MM.1S (cell line): ENCODE measurements around the gene CSNK1A1.
"Not testable (repeated sequence)": the region's sequence is repeated elsewhere in the genome, so short reads cannot be mapped to it uniquely, and the experiment has no call there.

ENCODE experiments used
- DNase-seq: peaks from one replicate; pipeline ENCODE4 v3.0.0-alpha.2; 2015
- H2AFZ ChIP-seq: fragments of 300-600 bp; sonication (generic); 2 replicates; pipeline ENCODE4 v1.6.0; 2016; ENCODE audit warnings: antibody characterized with exemption, low read length
- H3F3A ChIP-seq: fragments of 300-600 bp; sonication (generic); 2 replicates; pipeline ENCODE4 v1.6.1; 2016; ENCODE audit warnings: mild to moderate bottlenecking, antibody characterized with exemption, low read length, moderate library complexity, mixed read lengths; ENCODE audit not compliant: insufficient read depth
- H3K27ac ChIP-seq: fragments of 300-600 bp; sonication (generic); 2 replicates; pipeline ENCODE4 v1.5.1; 2016; ENCODE audit warnings: mild to moderate bottlenecking, low read length
- H3K27me3 ChIP-seq: fragments of 300-600 bp; sonication (generic); replicated peaks from 2 replicates; pipeline ENCODE4 v1.6.0; 2016; ENCODE audit warnings: low read length; ENCODE audit not compliant: insufficient read depth
- H3K36me3 ChIP-seq: fragments of 300-600 bp; sonication (generic); replicated peaks from 2 replicates; pipeline ENCODE4 v1.6.1; 2016; ENCODE audit warnings: mild to moderate bottlenecking, low read length, mixed read lengths; ENCODE audit not compliant: insufficient read depth
- H3K4me1 ChIP-seq: fragments of 300-600 bp; sonication (generic); 2 replicates; pipeline ENCODE4 v1.6.1; 2016; ENCODE audit warnings: low read length, mixed read lengths
- H3K4me2 ChIP-seq: fragments of 300-600 bp; sonication (generic); 2 replicates; pipeline ENCODE4 v1.6.0; 2016; ENCODE audit warnings: low read depth, low read length
- H3K4me3 ChIP-seq: fragments of 300-600 bp; sonication (generic); 2 replicates; pipeline ENCODE4 v1.5.1; 2016; ENCODE audit warnings: low read length, mixed read lengths
- H3K79me2 ChIP-seq: fragments of 300-600 bp; sonication (generic); 2 replicates; pipeline ENCODE4 v1.6.1; 2016; ENCODE audit warnings: mixed run types, low read length, mixed read lengths
- H3K9ac ChIP-seq: fragments of 300-600 bp; sonication (generic); 2 replicates; pipeline ENCODE4 v1.6.1; 2016; ENCODE audit warnings: low read length, mixed read lengths
- H3K9me2 ChIP-seq: fragments of 300-600 bp; sonication (generic); replicated peaks from 2 replicates; pipeline ENCODE4 v1.6.1; 2016; ENCODE audit warnings: mild to moderate bottlenecking, low read length, mixed read lengths; ENCODE audit not compliant: insufficient read depth
- H3K9me3 ChIP-seq: fragments of 300-600 bp; sonication (generic); replicated peaks from 2 replicates; pipeline ENCODE4 v1.6.1; 2016; ENCODE audit warnings: mild to moderate bottlenecking, low read length, mixed read lengths; ENCODE audit not compliant: insufficient read depth
- H4K20me1 ChIP-seq: fragments of 300-600 bp; sonication (generic); 2 replicates; pipeline ENCODE4 v1.6.1; 2016; ENCODE audit warnings: mild to moderate bottlenecking, low read length, moderate library complexity, mixed read lengths; ENCODE audit not compliant: insufficient read depth
- EZH2 ChIP-seq: fragments of 300-600 bp; sonication (generic); optimal IDR thresholded peaks from 2 replicates; pipeline ENCODE3; 2017; ENCODE audit warnings: low read depth, mild to moderate bottlenecking, antibody characterized with exemption, low read length, mixed read lengths
- EZH2phosphoT487 ChIP-seq: fragments of 300-600 bp; sonication (generic); IDR thresholded peaks from 2 replicates; pipeline ENCODE4 v1.6.1; 2018; ENCODE audit warnings: antibody characterized with exemption, low read length
- TF ChIP-seq, protein P1 (sequence below): fragments of 300-600 bp; sonication (generic); IDR thresholded peaks from 2 replicates; pipeline ENCODE4 v1.5.1; 2016; ENCODE audit warnings: antibody characterized with exemption, low read length, mixed read lengths

The CSNK1A1 gene

DNA sequence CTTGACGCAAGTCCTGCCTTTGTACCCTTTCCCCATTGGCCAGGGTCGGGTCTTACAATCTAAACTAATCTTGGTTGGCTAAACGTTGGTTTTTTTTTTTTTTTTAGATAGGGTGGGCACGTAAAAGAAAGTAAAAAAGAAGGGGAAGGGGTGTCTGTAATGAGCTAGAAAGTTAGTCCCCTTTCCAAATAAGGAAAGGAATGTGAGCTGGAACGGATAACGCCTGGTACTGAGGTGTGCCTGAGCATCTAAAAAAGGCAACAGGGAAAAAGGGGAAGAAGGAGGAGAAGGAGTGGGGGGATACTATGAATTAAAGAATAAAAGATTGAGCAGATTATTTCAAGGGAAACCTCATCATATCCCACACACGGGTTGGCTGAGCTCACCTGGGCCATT is 105.9 kb downstream of the CSNK1A1 start:
- Histone ChIP-seq H3K27me3 (no peaks in the 10 kb centered on the region), H3K9ac (no peak overlapping the region), H3K79me2 (no peaks in the 10 kb centered on the region), H3K27ac (no peak overlapping the region), H2AFZ (no peak overlapping the region), H3F3A (no peaks in the 10 kb centered on the region), H3K4me2 (no peak overlapping the region), H3K9me3 (no peaks in the 10 kb centered on the region), H4K20me1 (no peaks in the 10 kb centered on the region), H3K36me3 (no peaks in the 10 kb centered on the region), H3K9me2 (no peaks in the 10 kb centered on the region), H3K4me1 (no peaks in the 10 kb centered on the region), H3K4me3 (no peak overlapping the region)
- TF ChIP-seq EZH2 (no peak), EZH2phosphoT487 (no peak)
- TF ChIP-seq, protein P1, sequence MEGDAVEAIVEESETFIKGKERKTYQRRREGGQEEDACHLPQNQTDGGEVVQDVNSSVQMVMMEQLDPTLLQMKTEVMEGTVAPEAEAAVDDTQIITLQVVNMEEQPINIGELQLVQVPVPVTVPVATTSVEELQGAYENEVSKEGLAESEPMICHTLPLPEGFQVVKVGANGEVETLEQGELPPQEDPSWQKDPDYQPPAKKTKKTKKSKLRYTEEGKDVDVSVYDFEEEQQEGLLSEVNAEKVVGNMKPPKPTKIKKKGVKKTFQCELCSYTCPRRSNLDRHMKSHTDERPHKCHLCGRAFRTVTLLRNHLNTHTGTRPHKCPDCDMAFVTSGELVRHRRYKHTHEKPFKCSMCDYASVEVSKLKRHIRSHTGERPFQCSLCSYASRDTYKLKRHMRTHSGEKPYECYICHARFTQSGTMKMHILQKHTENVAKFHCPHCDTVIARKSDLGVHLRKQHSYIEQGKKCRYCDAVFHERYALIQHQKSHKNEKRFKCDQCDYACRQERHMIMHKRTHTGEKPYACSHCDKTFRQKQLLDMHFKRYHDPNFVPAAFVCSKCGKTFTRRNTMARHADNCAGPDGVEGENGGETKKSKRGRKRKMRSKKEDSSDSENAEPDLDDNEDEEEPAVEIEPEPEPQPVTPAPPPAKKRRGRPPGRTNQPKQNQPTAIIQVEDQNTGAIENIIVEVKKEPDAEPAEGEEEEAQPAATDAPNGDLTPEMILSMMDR, result no peak
- no peak for DNase-seq

DNA sequence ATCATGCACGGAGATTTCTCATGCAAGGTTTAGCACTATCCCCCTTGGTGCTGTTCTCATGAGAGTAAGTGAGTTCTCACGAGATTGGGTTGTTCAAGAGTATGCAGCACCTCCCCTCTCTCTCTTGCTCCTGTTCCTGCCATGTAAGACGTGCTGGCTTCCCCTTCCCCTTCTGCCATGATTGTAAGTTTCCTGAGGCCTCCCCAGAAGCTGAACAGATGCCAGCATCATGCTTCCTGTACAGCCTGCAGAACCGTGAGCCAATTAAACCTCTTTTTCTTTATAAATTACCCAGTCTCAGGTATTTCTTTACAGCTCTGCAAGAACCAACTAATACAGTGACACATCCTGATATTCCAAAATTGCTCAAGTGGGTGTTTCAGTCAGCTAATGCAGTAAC is 106.8 kb downstream of the CSNK1A1 start:
- not testable (repeated sequence) for H3K27ac ChIP-seq, H3K9ac ChIP-seq, H4K20me1 ChIP-seq, H3K79me2 ChIP-seq, H3F3A ChIP-seq, H3K4me1 ChIP-seq, H3K27me3 ChIP-seq, DNase-seq, H3K36me3 ChIP-seq, H3K4me3 ChIP-seq, H3K4me2 ChIP-seq, H3K9me2 ChIP-seq, H2AFZ ChIP-seq, H3K9me3 ChIP-seq

DNA sequence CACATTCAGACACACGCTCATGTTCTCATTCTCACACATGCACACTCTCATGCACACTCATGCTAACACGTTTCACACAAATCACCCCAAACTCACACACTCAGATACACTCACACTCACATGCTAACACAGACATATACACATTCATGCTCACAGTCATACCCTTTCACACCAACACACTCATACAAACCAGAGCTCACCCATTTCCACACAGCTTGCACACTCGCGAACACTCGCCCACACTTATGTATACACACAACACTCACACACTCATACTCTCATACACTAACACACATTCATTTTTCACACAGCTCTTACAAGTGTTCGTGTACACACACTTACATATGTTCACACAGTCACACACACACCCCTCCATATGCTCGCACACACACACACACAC is 108.0 kb downstream of the CSNK1A1 start:
- H3K4me3 ChIP-seq, result no peak overlapping the region
- H3K4me1 ChIP-seq, result no peaks in the 10 kb centered on the region
- no peaks in the 10 kb centered on the region for H4K20me1 ChIP-seq
- H3K36me3 ChIP-seq, result no peaks in the 10 kb centered on the region
- no peak overlapping the region for H2AFZ ChIP-seq
- no peaks in the 10 kb centered on the region for H3K79me2 ChIP-seq
- TF ChIP-seq, protein P1, result no peak
- no peak for TF ChIP-seq EZH2
- no peak for TF ChIP-seq EZH2phosphoT487
- no peak overlapping the region for H3K9ac ChIP-seq
- no peak overlapping the region for H3K27ac ChIP-seq
- no peaks in the 10 kb centered on the region for H3K27me3 ChIP-seq
- H3K9me2 ChIP-seq, result no peaks in the 10 kb centered on the region
- no peak overlapping the region for H3K4me2 ChIP-seq
- DNase-seq, result no peak
- H3F3A ChIP-seq, result no peaks in the 10 kb centered on the region
- H3K9me3 ChIP-seq, result no peaks in the 10 kb centered on the region

DNA sequence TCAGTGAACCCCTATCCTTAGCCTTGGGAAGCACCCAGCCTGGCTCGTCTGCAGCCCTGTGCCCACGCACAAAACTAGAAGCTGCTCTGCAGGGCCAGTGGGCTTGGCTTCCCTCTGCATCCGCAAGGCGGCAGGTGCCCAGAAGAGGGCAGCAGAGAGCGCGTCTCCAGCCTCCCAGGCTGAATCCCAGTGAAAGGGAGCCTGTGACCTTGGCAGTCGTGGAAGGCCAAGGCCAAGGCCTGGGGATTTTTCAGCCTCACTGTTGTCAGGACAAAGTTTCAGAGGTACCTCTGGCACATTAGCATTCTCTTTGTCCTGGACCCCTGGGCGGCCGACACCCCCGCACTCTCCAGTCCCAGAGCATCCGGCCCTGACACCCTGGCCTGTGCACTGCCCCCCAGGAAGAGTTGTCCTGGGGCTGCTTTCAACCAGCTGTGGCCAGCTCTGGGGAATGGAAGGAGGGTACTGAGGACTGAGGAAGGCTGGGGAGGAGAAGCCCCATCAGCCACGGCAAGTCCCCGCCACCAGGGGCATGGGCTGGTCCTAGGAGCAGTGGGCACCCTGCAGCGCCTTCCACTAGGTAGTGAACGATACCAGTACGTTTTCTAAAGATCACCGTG is 108.6 kb downstream of the CSNK1A1 start:
- no peak for TF ChIP-seq EZH2phosphoT487
- TF ChIP-seq EZH2, result no peak
- TF ChIP-seq, protein P1, result peak; percentile 94
- peak; percentile 30 for DNase-seq
- Histone ChIP-seq H2AFZ (peak overlapping the region; percentile 28), H3K27me3 (no peaks in the 10 kb centered on the region), H3K4me1 (no peaks in the 10 kb centered on the region), H3K79me2 (no peaks in the 10 kb centered on the region), H3K9ac (no peak overlapping the region), H3K9me3 (no peaks in the 10 kb centered on the region), H3K4me2 (no peak overlapping the region), H3K9me2 (no peaks in the 10 kb centered on the region), H3K36me3 (no peaks in the 10 kb centered on the region), H3K27ac (no peak overlapping the region), H3F3A (no peaks in the 10 kb centered on the region), H3K4me3 (no peak overlapping the region), H4K20me1 (no peaks in the 10 kb centered on the region)
